Adipose tissue (tissue), 3 donors: Measurements from ENCODE around the gene ADISSP. TPM values are rescaled to one million over a fixed set of nuclear protein-coding genes. Genes with fewer than 3 reads are reported as not detected.

Source experiments
- H3K27ac ChIP-seq: one replicate; pipeline ENCODE4 v1.5.1; 2013; ENCODE audit warnings: low read depth, low read length
- WGBS, 3 donors: extraction: QIAGEN DNeasy Blood & Tissue Kit; methylation state at CpG; one replicate each; pipeline ENCODE4 v1.1.7; 2013; 5-methylcytosine and 5-hydroxymethylcytosine counted together
- polyA plus RNA-seq, 3 donors: library from polyadenylated mRNA; stranded (reverse); fragments of 200-250 nt; gene quantifications; one replicate each; pipeline ENCODE4 v1.2.3, GENCODE V29; 2013
- donor health status: healthy with polysubstance abuse.
- donor health status: Bipolar disorder and iron deficiency.
- donor health status: healthy.

The ADISSP gene
- polyA plus RNA-seq, 3 donors: 21.8 to 99.9 (median 75.1) TPM

DNA sequence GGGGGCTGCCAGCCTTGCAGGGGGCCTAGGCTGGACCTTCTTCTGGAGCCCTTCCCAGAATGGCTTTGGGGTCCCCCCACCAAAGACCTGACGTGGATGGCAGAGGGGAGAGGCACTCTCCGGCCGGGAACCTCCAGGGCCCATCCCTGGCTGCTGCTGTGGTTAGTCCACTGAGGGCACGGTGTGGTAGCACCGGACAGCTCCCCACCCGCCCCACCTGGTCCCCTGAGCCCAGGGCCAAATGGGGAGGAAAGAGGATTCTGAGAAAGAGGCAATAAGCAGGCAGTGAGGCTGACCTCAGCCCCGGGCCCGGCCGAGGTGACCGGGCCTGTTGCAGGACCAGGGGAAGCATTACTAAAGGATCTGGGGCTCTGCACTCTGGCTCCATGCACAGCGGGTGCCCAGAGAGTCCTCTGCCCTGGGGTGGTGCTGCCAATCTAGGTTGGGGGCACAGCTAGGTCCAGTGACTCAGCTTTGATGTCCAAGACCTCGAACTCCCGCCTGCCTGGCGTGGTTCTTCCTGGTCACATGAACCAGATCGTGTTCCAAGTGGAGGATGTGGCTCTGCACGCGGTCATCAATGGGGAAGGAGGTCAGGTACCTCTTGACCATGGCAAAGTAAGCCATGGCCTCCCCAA lies 16.8 kb upstream of the ADISSP start:
- 60 to 85% (median 67%) methylated on average over 17 of the region's 17 CpGs for WGBS, 3 donors
- H3K27ac ChIP-seq: no peak overlapping the region

DNA sequence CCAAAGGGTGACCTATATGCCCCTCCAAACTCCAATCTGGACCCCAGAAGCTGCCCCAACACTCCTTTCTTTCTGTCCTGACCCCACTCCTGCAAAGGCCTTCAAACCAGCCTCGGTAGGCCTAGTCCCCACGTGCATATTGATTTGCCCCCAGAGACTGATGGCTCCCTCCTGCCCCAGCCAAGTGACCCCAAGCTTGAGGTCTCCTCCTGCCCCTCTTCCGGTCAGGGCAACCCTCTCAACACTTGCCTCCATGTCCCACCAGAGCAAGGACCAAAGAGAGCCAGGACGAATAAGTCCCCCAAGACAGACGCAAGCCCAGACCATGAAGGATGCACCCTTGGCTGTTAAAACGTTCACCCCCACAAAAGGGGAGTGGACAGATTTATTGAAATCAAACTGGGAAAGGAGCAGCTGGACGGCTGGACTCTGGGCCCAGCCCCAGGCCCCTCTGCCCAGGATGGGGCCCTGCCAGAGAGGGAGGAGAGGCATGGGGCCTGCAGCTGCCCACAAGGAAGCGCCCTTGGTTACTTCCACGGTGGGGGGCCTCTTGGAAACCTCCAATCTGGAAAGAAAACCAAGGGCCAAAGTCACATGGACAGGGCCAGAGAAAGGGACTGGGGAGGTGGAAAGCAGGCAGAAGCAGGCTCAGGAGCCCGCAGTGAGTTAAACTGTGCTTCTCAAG lies 16.1 kb upstream of the ADISSP start:
- no peak overlapping the region for H3K27ac ChIP-seq
- 59 to 65% (median 64%) methylated on average over 10 of the region's 10 CpGs for WGBS, 3 donors

DNA sequence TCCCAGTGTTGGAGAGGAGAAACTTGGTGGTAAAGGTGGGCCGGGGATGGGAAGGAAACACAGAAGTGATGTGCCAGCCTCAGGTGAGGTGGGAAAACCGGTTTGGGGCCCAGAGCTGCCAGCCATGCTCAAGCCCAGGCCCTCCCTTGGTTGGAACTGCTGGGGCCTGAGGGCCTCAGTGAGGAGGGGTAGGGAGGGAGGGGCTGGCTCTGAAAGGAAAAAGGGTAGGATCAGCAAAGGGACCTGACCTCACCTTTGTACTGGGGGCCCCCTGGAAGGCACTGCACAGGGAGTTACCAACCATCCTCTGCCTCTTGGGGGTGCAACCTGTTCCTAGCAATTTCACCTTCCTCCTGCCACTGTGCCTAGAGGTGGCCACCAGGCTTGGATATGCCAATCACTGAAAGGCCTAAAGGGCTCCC lies 15.5 kb upstream of the ADISSP start:
- WGBS, 3 donors: 46 to 75% (median 65%) methylated on average over 2 of the region's 2 CpGs
- H3K27ac ChIP-seq: no peak overlapping the region

DNA sequence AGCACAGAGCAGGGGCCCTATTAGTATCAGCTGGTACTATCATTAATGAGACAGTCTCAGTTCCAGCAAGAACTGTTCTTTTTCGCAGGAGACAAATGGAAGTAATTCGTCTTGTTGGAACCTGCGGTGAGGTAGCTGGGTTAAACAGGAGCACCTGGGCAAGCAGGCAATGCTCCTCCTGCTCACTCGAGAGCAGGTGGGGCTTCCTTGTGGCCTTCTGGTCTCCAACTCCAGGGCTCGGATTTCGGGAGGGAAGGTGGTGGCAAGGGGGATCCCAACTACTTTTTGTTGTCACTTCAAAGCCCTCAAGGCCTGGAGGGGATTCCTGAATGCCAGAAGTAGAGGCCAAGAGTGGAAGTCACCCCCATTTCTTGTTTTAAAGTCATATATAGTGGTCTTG lies 15.0 kb upstream of the ADISSP start:
- 80 to 91% (median 89%) methylated on average over 6 of the region's 6 CpGs for WGBS, 3 donors
- no peak overlapping the region for H3K27ac ChIP-seq

DNA sequence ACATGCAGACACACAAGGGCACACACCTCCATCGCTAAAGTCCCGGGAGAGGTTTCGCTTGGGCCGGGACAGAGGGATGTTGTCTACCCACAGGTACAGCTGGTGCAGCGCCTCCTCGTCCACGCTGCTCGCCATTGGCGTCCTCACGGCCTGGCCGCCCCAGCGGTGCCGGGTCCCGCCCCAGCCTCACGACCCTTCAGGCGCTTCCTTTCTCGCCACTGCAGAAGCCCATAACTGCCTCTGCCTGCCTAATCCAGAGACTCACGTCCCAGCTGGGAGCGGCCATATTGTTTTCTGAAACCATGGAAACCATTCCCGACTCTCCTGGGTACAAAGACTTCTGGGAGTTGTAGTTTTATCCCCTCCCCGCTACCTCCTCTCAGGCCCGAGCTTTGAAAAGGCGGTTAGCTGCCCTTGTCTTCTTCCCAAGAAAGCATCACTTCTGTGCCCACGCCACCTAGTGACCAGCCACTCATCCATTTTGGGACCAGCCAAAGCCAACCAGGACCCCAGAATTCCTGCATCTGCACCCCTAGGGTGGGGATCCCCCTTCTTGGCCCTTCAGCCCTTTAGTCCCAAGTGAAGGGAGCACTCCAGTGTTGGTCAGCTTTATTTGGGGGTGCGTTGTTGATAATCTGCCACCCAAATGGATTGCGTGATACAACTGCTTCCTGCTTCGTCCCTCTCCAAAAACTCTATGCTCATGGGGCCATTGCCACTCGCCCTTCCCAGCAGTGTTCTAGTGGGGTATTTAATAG lies 13.8 kb upstream of the ADISSP start, which contains the start of gene SPEF1:
Gene SPEF1, minus strand, starts transcription at position 296 of the 758 bp plus-strand sequence. Its CDS starts 161 bp downstream, at position 135.
- no peak within 1 kb of the TSS for H3K27ac ChIP-seq
- 13 to 17% (median 14%) methylated on average over 28 of the region's 28 CpGs for WGBS, 3 donors

DNA sequence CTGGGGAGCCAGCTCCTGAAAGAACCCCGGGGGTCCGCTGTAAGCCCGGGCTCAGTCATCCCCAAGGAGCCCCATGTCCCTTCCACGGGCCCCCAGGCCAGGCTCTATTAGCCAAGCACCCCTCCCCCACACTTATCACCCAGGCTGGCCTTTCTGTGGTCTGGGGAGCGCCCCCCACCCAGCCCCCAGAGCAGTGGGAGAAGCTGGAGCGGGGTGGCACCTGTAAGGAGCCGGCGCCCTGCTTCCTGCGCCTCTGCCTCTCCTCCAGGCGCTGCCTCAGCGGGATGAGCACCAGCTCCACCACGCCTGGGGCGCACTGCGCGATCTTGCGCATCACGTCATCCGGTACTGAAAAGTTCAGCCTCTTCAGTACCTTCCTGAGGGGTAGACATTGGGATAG lies 11.4 kb upstream of the ADISSP start:
- no peak overlapping the region for H3K27ac ChIP-seq

DNA sequence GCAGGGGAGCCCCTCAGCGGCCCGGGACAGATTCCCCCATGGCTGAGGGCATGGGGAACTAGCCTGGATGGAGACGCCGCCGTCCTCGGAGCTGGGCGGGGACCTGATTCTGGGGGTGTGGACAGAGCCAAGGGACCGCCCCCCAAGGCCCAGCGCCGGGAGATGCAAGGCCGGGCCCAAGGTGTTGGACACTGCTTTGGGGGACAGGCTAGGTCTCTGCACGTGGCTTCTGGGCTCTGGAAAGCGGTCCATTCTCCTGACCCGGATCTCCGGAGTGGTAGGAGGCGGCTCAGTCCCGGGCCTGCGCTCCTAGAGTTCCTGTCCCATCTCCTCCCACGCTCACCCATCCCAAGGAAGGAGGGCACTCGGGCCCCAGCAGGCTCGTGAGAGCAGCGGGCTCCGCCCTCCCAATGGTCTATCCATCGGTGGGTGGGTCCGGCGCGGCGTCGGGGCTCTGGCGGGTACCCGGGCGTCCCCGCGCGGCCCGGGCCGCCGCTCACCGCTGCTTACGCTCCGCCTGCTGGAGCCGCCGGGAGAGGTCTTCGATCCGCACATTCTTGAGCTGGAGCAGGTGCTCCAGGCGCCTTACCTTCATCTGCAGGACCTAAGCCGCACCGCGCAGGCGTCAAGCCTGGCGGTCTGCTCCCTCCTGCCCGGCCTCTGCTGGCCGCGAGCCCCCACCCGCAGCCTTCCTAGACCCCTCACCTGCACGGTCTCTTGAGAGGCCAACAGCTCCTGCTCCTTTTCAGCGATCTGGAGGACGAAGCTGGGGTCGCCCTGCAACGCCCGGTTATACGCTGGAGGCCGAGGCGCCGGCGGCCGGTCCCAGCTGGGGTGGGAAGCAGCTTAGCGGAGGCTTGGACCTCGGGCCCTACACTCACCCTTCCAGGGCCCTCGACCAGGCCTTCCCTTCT lies 10.4 kb upstream of the ADISSP start:
- H3K27ac ChIP-seq: no peak overlapping the region
- WGBS, 3 donors: 4 to 5% (median 5%) methylated on average over 57 to 70 of the region's 70 CpGs

More for the DNA sequence above, 11.4 kb upstream of the ADISSP start:
- 35 to 61% (median 45%) methylated on average over 16 to 18 of the region's 18 CpGs for WGBS, 3 donors

DNA sequence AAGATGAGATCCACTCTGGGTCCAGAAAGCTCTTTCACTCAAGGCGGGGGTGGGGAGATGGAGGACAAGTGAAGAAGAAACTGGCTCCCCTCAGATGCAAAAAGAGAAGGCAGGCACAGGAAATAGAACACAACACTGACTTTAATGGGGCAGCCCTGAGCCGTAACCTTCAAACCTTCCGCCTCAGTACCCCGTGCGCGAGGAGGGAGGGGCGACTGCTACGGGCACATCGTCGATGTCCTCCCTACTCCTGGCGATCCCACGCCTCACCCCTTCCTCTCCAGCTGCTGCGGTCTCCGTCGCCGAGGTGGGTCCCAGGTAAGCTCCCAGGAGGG lies 9.8 kb upstream of the ADISSP start:
- 11 to 21% (median 14%) methylated on average over 13 to 16 of the region's 16 CpGs for WGBS, 3 donors
- no peak overlapping the region for H3K27ac ChIP-seq

DNA sequence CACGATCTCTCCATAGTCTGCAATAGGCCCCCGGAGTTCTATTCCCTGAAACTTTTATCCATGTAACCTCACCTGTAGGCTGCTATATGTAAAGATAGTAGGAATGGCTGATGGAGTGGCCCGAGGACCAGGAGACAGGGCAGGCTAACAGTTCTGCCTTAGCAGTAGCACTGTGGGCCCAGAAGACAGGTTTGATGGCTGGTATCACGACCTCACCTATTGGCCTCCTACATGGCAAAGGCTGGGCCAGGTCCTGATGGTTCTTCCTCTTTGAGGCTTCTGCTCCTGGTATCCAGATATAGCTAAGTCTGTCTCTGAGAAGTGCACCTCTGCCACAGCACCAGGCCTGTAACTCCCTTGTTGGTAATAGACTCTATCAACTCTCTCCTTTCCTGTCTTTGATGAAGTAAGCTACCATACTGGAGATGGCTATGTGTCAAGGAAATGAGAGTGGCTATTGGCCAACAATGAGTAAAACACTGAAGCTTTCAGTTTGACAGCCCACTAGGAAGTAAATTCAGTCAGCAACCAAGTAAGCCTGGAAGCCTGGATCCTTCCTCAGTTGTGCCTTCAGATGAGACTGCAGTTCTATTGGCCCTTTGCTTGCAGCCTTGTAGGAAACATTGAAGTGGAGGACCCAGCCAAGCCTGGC lies 8.0 kb upstream of the ADISSP start:
- no peak overlapping the region for H3K27ac ChIP-seq
- WGBS, 3 donors: 87 to 91% (median 89%) methylated on average over 4 of the region's 4 CpGs

DNA sequence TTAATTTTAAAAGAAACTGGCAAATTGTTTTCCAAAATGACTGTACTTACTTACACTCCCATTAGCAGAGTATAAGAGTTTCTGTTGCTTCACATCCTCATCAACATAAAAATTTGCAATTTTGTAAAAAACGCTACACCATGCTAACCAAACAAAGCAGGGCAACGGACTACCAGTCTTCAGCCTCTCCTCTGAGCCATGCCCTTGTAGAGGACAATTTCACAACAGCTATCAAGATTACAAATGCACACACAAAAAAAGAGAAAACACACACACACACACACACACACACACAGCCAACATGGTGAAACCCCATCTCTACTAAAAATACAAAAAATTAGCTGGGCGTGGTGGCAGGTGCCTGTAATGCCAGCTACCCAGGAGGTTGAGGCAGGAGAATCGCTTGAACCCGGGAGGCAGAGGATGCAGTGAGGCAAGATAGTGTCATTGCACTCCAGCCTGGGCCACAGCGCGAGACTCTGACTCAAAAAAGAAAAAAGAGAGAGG lies 4.1 kb upstream of the ADISSP start:
- H3K27ac ChIP-seq: no peak overlapping the region
- WGBS, 3 donors: 63 to 82% (median 68%) methylated on average over 7 of the region's 7 CpGs

DNA sequence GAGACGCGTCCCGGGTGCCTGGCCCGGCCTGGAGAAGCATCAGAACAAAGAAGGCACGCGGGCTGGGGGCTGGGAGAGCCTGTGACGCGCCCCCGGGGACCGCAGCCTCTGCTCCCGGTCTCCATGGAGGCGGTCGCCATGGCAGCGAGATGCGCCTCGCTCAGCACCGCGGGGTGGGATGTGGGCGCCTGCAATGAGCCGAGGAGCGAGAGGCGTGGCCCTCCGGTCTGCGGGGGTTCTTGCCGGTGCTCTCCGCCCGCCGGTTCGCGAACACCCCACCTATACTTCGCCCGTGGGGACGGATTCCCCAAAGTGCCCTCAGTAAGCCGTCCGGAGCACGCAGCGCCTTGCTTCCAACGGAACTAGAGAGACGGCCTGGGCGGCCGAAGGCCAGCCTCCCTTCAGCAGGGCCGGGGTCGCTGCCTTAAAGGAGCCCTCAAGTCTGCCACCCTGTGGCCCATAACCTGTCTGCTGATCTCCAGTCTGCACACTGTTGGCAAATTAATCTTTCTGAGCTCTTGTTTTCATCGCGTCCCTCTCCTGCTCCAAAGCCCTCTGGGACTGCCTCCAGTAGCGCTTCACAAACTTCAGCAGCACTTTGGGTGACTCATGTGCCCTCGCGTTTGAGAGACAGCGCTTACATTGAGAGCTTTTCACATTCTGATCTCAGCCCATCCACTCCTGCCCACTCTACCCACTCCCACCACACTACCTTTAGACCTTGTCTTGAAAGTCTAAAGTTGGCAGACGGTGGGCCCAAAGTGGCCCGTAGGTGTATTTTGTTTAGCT lies 983 bp upstream of the ADISSP start:
- H3K27ac ChIP-seq: peak overlapping the region; percentile 29
- WGBS, 3 donors: 2 to 3% (median 2%) methylated on average over 49 to 51 of the region's 51 CpGs

DNA sequence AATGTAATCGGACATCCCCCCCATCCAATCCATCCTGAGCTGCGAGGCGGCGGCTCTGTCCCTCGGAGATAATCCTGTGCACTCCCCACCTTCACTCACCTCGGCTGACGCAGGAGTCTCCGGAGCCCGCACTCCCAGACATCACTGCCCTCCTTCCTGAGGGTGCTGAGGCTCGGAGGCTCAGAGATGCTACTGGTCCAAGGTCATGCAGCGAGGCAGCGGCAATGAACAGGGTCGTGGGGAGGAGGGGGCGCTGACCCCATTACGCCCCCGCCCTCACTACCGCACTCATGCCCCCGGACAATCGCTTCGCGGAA lies 485 bp downstream of the ADISSP start:
- WGBS, 3 donors: 0 to 5% (median 1%) methylated on average over 21 of the region's 21 CpGs
- no peak overlapping the region for H3K27ac ChIP-seq

DNA sequence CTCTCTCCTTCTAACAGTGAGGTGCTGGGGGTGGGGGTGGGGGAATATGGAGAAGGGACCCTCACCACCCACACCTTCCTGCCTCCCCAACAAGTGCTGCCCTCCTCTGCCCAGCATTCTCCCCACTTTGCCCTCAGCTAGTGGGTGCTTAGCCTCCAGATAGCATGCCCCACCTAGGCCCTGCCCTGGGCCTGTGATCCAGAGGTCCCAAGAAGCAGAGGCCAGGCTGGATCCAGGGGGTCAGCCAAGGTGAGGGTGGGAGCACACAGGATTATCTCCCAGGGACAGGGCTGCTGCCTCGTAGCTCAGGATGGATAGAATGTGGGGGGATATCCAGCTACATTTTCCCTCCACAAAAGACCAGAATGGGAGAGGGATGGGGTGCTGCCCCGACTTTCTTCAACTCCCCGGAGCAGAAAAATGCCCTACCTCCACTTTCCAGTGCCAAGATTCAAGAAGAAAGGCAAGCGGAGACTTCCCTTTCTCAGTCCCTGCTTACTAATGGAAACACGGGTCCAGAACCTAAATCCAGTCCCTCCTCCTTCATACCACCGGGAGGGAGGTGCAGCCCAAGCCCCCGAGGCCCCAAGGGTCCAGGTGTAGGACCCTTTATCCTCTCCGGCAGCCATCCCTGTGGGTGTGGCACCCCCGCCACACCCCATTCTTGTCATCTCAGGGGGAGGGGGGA lies 987 bp downstream of the ADISSP start:
- H3K27ac ChIP-seq: no peak overlapping the region
- 14 to 38% (median 16%) methylated on average over 7 to 9 of the region's 9 CpGs for WGBS, 3 donors

DNA sequence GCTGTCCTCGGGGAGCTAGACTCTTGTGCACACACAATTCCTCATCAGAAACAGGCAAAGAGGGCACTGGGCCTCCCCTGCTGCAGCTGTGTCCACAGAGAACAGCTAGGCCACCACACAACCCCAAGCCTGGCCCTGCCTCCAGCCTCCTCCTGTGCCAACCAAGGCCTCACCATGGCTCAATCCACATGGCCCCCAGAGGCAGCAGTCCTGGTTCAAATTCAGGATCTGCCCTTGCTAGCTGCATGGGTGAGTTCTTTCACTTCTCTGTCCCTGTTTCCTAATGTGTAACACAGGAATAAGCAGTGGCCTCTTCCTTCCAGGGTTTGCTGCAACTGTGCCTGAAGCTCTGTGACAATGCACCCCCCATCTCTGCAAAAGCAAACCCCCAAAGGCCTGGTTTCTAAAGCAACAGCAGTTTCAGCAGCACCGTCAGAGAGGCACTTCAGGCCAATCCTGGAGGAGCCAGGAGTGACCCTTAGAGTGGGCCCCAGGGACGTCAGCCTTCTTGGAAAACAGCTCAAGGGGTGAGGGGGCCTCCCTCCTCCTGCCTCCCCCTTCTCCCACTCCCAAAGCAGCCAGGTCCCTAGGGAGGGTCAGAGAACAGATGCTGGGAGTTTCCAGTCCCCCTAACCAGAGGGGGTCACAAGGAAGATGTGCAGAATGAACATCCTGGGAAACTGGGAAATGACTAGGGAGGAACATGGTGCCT lies 2.2 kb downstream of the ADISSP start:
- H3K27ac ChIP-seq: no peak overlapping the region
- 38 to 79% (median 48%) methylated on average over 3 of the region's 3 CpGs for WGBS, 3 donors

DNA sequence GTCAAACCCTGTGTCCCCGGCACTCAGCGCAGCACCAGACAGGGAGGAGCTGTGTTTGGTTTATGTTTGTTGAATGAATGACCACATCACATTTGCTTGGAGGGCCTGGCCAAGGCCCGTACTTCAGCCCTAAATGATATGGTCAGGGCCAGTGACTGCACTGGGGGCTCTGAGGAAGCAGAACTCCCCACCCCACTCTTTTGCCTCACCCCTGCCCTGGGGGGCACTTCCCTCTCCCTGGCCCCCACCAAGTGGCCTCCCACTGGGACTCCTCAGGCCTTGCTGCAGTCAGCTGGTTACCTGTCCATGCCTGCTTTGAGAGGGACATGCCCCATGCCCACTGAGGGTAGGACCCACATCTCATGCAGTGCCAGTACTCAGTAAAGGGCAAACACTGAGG lies 2.9 kb downstream of the ADISSP start:
- WGBS, 3 donors: 70 to 91% (median 80%) methylated on average over 3 of the region's 3 CpGs
- H3K27ac ChIP-seq: no peak overlapping the region
